Stomach (tissue), 4 donors: Measurements from ENCODE around the gene ZNF70.

Experiments used
- CTCF ChIP-seq, 7 experiments: fragments of 450-650 bp in 4 of 7; fragments of 200-600 bp in 3 of 7; sonication (generic) in 3 of 7; IDR thresholded peaks; one replicate each; pipeline ENCODE4 v1.5.1; 2016 to 2019; ENCODE audit warnings: antibody characterized with exemption in 7 of 7, control low read depth in 2 of 7, mild to moderate bottlenecking in 1 of 7
- POLR2A ChIP-seq, 4 donors: fragments of 450-650 bp; IDR thresholded peaks; one replicate each; pipeline ENCODE4 v1.6.1; 2016; ENCODE audit warnings: antibody characterized with exemption in 4 of 4, control low read depth in 2 of 4, mild to moderate bottlenecking in 1 of 4, moderate library complexity in 1 of 4
- POLR2AphosphoS5 ChIP-seq, 3 donors: sonication (generic); formaldehyde crosslinking; IDR thresholded peaks; one replicate each; pipeline ENCODE4 v1.6.1; 2016; ENCODE audit warnings: antibody characterized with exemption in 3 of 3

GRCh38 chr22:23781511-23782183 lies 30.7 kb upstream of the ZNF70 start:
- no peak for TF ChIP-seq POLR2A (IDR thresholded peaks at IDR 0.05)
- TF ChIP-seq CTCF (IDR thresholded peaks at IDR 0.05), result no peak
- no peak for TF ChIP-seq POLR2AphosphoS5 (IDR thresholded peaks at IDR 0.05)
